Endodermal cell (in vitro differentiated cells): Measurements from ENCODE around the gene IL10. TPM values are rescaled to one million over a fixed set of nuclear protein-coding genes. Genes with fewer than 3 reads are reported as not detected.

Experiments
- DNase-seq: peaks from one replicate; pipeline ENCODE4 v3.0.0-alpha.2; 2017
- H3K27ac ChIP-seq: 2 replicates; pipeline ENCODE4 v1.5.1; 2013; ENCODE audit warnings: mild to moderate bottlenecking, low read depth, low read length, moderate library complexity
- H3K27me3 ChIP-seq: 2 replicates; pipeline ENCODE4 v1.6.1; 2013; ENCODE audit warnings: mild to moderate bottlenecking, low read length, moderate library complexity; ENCODE audit not compliant: insufficient read depth, control insufficient read depth, poor library complexity, severe bottlenecking
- H3K36me3 ChIP-seq: 2 replicates; pipeline ENCODE4 v1.7.0; 2013; ENCODE audit warnings: mild to moderate bottlenecking, low read length, moderate library complexity; ENCODE audit not compliant: control insufficient read depth, insufficient read depth
- H3K4me1 ChIP-seq: one replicate; pipeline ENCODE4 v1.7.0; 2013; ENCODE audit warnings: low read length; ENCODE audit not compliant: control insufficient read depth, insufficient read depth
- H3K4me3 ChIP-seq: 2 replicates; pipeline ENCODE4 v1.5.1; 2013; ENCODE audit warnings: mild to moderate bottlenecking, low read length, moderate library complexity
- H3K9ac ChIP-seq: 2 replicates; pipeline ENCODE4 v1.6.1; 2013; ENCODE audit warnings: mild to moderate bottlenecking, low read length, moderate library complexity; ENCODE audit not compliant: poor library complexity, severe bottlenecking; ENCODE audit errors: extremely low read depth
- H3K9me3 ChIP-seq: 2 replicates; pipeline ENCODE4 v1.6.1; 2013; ENCODE audit warnings: mild to moderate bottlenecking, low read length, moderate library complexity; ENCODE audit not compliant: control insufficient read depth
- H3K27ac Mint-ChIP-seq: 2 replicates; pipeline ENCODE4 v1.8.0; 2020; ENCODE audit warnings: mixed read lengths
- H3K27me3 Mint-ChIP-seq: 2 replicates; pipeline ENCODE4 v1.8.0; 2021; ENCODE audit warnings: mild to moderate bottlenecking, mixed read lengths; ENCODE audit not compliant: insufficient read depth
- H3K36me3 Mint-ChIP-seq: 2 replicates; pipeline ENCODE4 v1.8.0; 2020; ENCODE audit warnings: low read depth, mixed read lengths
- H3K4me1 Mint-ChIP-seq: 2 replicates; pipeline ENCODE4 v1.8.0; 2020; ENCODE audit warnings: mixed read lengths
- H3K4me3 Mint-ChIP-seq: 2 replicates; pipeline ENCODE4 v1.8.0; 2020; ENCODE audit warnings: mild to moderate bottlenecking, moderate library complexity, mixed read lengths
- H3K9me3 Mint-ChIP-seq: 2 replicates; pipeline ENCODE4 v1.8.0; 2020; ENCODE audit warnings: mild to moderate bottlenecking, mixed read lengths
- WGBS, 2 experiments: methylation state at CpG; one replicate each; pipeline versions ENCODE4 v1.1.5 to v1.1.7; 2013; ENCODE audit warnings: missing lambda C conversion rate in 2 of 2, mixed read lengths in 1 of 2; ENCODE audit not compliant: insufficient coverage in 1 of 2, insufficient read length in 1 of 2; 5-methylcytosine and 5-hydroxymethylcytosine counted together
- total RNA-seq, 2 donors: library from RNA; stranded (reverse); fragmentation: NEBNext Ultra II Directional in 1 of 2; extraction: Animal tissue kit (Norgen Biotek cat#: 25700) in 1 of 2; gene quantifications; 2 replicates in 1 of 2; 3 replicates in 1 of 2; pipeline ENCODE4 v1.2.1, GENCODE V29; 2021
- TF ChIP-seq, protein P1 (sequence below): fragments of 200-600 bp; sonication (generic); conservative IDR thresholded peaks from 2 replicates; pipeline ENCODE4 v1.5.0; 2021; ENCODE audit warnings: antibody characterized with exemption, mild to moderate bottlenecking

Gene IL10
- total RNA-seq, 2 donors from 2014 or later, result not detected

DNA sequence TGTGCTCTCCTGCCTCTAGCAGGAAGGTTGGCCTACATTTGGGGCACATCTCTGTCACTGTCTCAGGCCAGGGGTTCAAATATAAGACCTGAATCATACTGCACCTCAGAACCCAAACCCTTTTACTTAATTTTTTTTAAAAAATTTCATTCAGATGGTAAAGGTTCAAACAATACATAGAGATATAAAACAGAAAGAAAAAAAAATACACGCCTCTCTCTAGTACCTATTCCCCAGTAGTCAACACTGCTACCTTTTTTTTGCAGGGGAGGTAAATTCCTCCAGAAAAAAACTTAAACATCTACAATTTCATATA, 54.7 kb downstream of the IL10 start:
- DNase-seq, result no peak
- Histone ChIP-seq H3K4me1 (no peaks in the 10 kb centered on the region), H3K4me3 (no peak overlapping the region), H3K9ac (no peak overlapping the region), H3K27me3 (no peaks in the 10 kb centered on the region), H3K9me3 (no peaks in the 10 kb centered on the region), H3K27ac (no peak overlapping the region), H3K36me3 (no peaks in the 10 kb centered on the region)
- Mint-ChIP-seq H3K27ac (no peak overlapping the region), H3K4me3 (no peak overlapping the region), H3K9me3 (no peaks in the 10 kb centered on the region), H3K27me3 (no peaks in the 10 kb centered on the region), H3K36me3 (no peaks in the 10 kb centered on the region), H3K4me1 (peaks cover 34% of the 10 kb centered on the region)
- TF ChIP-seq, protein P1, sequence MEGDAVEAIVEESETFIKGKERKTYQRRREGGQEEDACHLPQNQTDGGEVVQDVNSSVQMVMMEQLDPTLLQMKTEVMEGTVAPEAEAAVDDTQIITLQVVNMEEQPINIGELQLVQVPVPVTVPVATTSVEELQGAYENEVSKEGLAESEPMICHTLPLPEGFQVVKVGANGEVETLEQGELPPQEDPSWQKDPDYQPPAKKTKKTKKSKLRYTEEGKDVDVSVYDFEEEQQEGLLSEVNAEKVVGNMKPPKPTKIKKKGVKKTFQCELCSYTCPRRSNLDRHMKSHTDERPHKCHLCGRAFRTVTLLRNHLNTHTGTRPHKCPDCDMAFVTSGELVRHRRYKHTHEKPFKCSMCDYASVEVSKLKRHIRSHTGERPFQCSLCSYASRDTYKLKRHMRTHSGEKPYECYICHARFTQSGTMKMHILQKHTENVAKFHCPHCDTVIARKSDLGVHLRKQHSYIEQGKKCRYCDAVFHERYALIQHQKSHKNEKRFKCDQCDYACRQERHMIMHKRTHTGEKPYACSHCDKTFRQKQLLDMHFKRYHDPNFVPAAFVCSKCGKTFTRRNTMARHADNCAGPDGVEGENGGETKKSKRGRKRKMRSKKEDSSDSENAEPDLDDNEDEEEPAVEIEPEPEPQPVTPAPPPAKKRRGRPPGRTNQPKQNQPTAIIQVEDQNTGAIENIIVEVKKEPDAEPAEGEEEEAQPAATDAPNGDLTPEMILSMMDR, result no peak
- WGBS, 2 experiments, result no CpG with 5 or more reads among the region's 1 CpG

Other genes with a start within 250 kb of the IL10 start
- 10 to 100 TPM; 38.3 to 41.9 TPM for gene EIF2D, start 160.0 kb downstream of the IL10 start, total RNA-seq
- gene DYRK3, start 137.0 kb downstream of the IL10 start, total RNA-seq, result 10 to 100 TPM in 1 of 2 donors, 1 to 10 TPM in 1; 9.0 to 13.5 TPM
- 10 to 100 TPM; 72.8 to 79.7 TPM for gene MAPKAPK2, start 87.6 kb downstream of the IL10 start, total RNA-seq
- not detected for gene IL19, start 1.7 kb downstream of the IL10 start, total RNA-seq
- not detected for gene IL20, start 93.1 kb upstream of the IL10 start, total RNA-seq
- gene IL24, start 124.9 kb upstream of the IL10 start, total RNA-seq, result not detected
- gene FCMR, start 149.4 kb upstream of the IL10 start, total RNA-seq, result not detected
- not detected for gene PIGR, start 174.0 kb upstream of the IL10 start, total RNA-seq
- gene FCAMR, start 198.0 kb upstream of the IL10 start, total RNA-seq, result not detected